Neural cell (in vitro differentiated cells): ENCODE data around the gene SBNO2. TPM values are rescaled to one million over a fixed set of nuclear protein-coding genes. Genes with fewer than 3 reads are reported as not detected.

ENCODE experiments used
- H2AFZ ChIP-seq: fragments of 200-600, 300-800 bp; sonication (generic), shearing (Covaris generic); 2 replicates; pipeline ENCODE4 v1.6.0; 2014; ENCODE audit warnings: low read depth, mild to moderate bottlenecking, antibody characterized with exemption, low read length, moderate library complexity
- H3F3A ChIP-seq: fragments of 200-600 bp; shearing (Covaris generic); 2 replicates; pipeline ENCODE4 v1.6.1; 2016; ENCODE audit warnings: mild to moderate bottlenecking, moderate library complexity, mixed read lengths, antibody characterized with exemption, low read length; ENCODE audit not compliant: insufficient read depth, poor library complexity, severe bottlenecking
- H3K27ac ChIP-seq: fragments of 200-600, 300-800 bp; sonication (generic), shearing (Covaris generic); 2 replicates; pipeline ENCODE4 v1.5.1; 2014; ENCODE audit warnings: mild to moderate bottlenecking, low read length, moderate library complexity
- H3K27me3 ChIP-seq: fragments of 300-800, 200-600 bp; sonication (generic), shearing (Covaris generic); 2 replicates; pipeline ENCODE4 v1.6.0; 2014; ENCODE audit warnings: mild to moderate bottlenecking, low read depth, low read length, moderate library complexity; ENCODE audit not compliant: insufficient read depth
- H3K36me3 ChIP-seq: fragments of 300-800, 200-600 bp; sonication (generic), shearing (Covaris generic); 2 replicates; pipeline ENCODE4 v1.5.1; 2014; ENCODE audit warnings: mild to moderate bottlenecking, antibody characterized with exemption, low read length, moderate library complexity; ENCODE audit not compliant: insufficient read depth
- H3K4me2 ChIP-seq: fragments of 300-800, 200-600 bp; sonication (generic), shearing (Covaris generic); 2 replicates; pipeline ENCODE4 v1.6.0; 2014; ENCODE audit warnings: mild to moderate bottlenecking, low read length
- H3K4me3 ChIP-seq: fragments of 300-800, 200-600 bp; sonication (generic), shearing (Covaris generic); 2 replicates; pipeline ENCODE4 v1.5.1; 2014; ENCODE audit warnings: mild to moderate bottlenecking, low read length, moderate library complexity
- H3K79me2 ChIP-seq: fragments of 200-600 bp; shearing (Covaris generic); replicated peaks from 2 replicates; pipeline ENCODE4 v1.6.0; 2014; ENCODE audit warnings: mild to moderate bottlenecking, low read length, moderate library complexity; ENCODE audit not compliant: insufficient read depth
- H3K9ac ChIP-seq: fragments of 300-800, 200-600 bp; sonication (generic), shearing (Covaris generic); 2 replicates; pipeline ENCODE4 v1.6.1; 2016; ENCODE audit warnings: mild to moderate bottlenecking, low read length, mixed read lengths
- H3K9me2 ChIP-seq: fragments of 200-600 bp; shearing (Covaris generic); 2 replicates; pipeline ENCODE4 v1.6.1; 2016; ENCODE audit warnings: mild to moderate bottlenecking, low read length, mixed read lengths; ENCODE audit not compliant: insufficient read depth
- H3K9me3 ChIP-seq: fragments of 200-600, 300-800 bp; sonication (generic), shearing (Covaris generic); 2 replicates; pipeline ENCODE4 v1.6.1; 2016; ENCODE audit warnings: mild to moderate bottlenecking, mixed run types, low read length, moderate library complexity, mixed read lengths
- H4K20me1 ChIP-seq: fragments of 200-600 bp; shearing (Covaris generic); 2 replicates; pipeline ENCODE4 v1.6.1; 2016; ENCODE audit warnings: mild to moderate bottlenecking, mixed run types; ENCODE audit not compliant: insufficient read depth
- EP300 ChIP-seq: fragments of 450-650 bp; conservative IDR thresholded peaks from 2 replicates; pipeline ENCODE4 v1.6.1; 2014; ENCODE audit warnings: antibody characterized with exemption, mild to moderate bottlenecking, moderate library complexity; ENCODE audit not compliant: poor library complexity, severe bottlenecking
- EZH2 ChIP-seq: fragments of 200-600, 300-800 bp; shearing (Covaris generic), sonication (generic); IDR thresholded peaks from 2 replicates; pipeline ENCODE4 v1.6.1; 2014; ENCODE audit warnings: antibody characterized with exemption, low read length, borderline replicate concordance, mild to moderate bottlenecking; ENCODE audit not compliant: insufficient read depth, poor library complexity, severe bottlenecking
- MXI1 ChIP-seq: fragments of 450-650 bp; conservative IDR thresholded peaks from 2 replicates; pipeline ENCODE4 v1.6.1; 2014; ENCODE audit warnings: antibody characterized with exemption, mild to moderate bottlenecking; ENCODE audit not compliant: poor library complexity, severe bottlenecking
- RAD21 ChIP-seq: fragments of 450-650 bp; conservative IDR thresholded peaks from 2 replicates; pipeline ENCODE4 v1.6.1; 2014; ENCODE audit warnings: antibody characterized with exemption, mild to moderate bottlenecking, moderate library complexity
- SMC3 ChIP-seq: fragments of 450-650 bp; conservative IDR thresholded peaks from 2 replicates; pipeline ENCODE4 v1.6.1; 2014; ENCODE audit warnings: antibody characterized with exemption, mild to moderate bottlenecking, moderate library complexity; ENCODE audit not compliant: poor library complexity
- TAF1 ChIP-seq: IDR thresholded peaks from 2 replicates; pipeline ENCODE4 v1.6.1; 2012; ENCODE audit warnings: low read depth
- polyA plus RNA-seq: library from polyadenylated mRNA; depleted of rRNA; stranded (reverse); fragments of >200 nt; gene quantifications from 2 replicates; pipeline ENCODE4 v1.2.3, GENCODE V29; 2014
- TF ChIP-seq, protein P1 (sequence below): IDR thresholded peaks from 2 replicates; pipeline ENCODE4 v1.6.1; 2012; ENCODE audit warnings: borderline replicate concordance

Gene SBNO2
- polyA plus RNA-seq, 1 donor from 2014 or later: 4.8 TPM

DNA sequence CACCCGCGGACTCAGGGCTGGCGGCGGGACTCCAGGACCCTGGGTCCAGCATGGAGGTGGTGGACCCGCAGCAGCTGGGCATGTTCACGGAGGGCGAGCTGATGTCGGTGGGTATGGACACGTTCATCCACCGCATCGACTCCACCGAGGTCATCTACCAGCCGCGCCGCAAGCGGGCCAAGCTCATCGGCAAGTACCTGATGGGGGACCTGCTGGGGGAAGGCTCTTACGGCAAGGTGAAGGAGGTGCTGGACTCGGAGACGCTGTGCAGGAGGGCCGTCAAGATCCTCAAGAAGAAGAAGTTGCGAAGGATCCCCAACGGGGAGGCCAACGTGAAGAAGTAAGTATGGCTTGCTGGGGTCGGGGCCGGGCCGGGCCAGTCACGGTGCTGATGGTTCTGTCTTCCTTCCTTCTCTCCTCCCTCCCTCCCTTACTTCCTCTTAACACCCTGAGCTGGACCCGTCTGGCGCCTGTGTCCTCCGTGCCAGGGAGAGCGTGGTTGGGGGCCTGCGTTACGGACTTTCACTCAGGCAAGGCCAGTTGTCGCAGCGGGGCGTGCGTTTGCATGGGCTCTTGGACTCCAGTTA lies 32.9 kb upstream of the SBNO2 start:
- H2AFZ ChIP-seq: no peak overlapping the region
- TF ChIP-seq TAF1 (no peak), RAD21 (no peak)
- H3K9me2 ChIP-seq: no peaks in the 10 kb centered on the region
- no peaks in the 10 kb centered on the region for H3K9me3 ChIP-seq
- peaks cover 44% of the 10 kb centered on the region for H3K79me2 ChIP-seq
- peak overlapping the region; percentile 68 for H3K4me2 ChIP-seq
- peak overlapping the region; percentile 74 for H3K9ac ChIP-seq
- H3K4me3 ChIP-seq: peak overlapping the region; percentile 94
- H3K27me3 ChIP-seq: no peaks in the 10 kb centered on the region
- peaks cover 11% of the 10 kb centered on the region for H4K20me1 ChIP-seq
- H3K27ac ChIP-seq: no peak overlapping the region
- no peaks in the 10 kb centered on the region for H3K36me3 ChIP-seq
- no peaks in the 10 kb centered on the region for H3F3A ChIP-seq

DNA sequence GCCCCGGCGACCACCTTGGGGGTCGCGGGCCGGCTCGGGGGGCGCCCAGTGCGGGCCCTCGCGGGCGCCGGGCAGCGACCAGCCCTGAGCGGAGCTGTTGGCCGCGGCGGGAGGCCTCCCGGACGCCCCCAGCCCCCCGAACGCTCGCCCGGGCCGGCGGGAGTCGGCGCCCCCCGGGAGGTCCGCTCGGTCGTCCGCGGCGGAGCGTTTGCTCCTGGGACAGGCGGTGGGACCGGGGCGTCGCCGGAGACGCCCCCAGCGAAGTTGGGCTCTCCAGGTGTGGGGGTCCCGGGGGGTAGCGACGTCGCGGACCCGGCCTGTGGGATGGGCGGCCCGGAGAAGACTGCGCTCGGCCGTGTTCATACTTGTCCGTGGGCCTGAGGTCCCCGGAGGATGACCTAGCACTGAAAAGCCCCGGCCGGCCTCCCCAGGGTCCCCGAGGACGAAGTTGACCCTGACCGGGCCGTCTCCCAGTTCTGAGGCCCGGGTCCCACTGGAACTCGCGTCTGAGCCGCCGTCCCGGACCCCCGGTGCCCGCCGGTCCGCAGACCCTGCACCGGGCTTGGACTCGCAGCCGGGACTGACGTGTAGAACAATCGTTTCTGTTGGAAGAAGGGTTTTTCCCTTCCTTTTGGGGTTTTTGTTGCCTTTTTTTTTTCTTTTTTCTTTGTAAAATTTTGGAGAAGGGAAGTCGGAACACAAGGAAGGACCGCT lies 32.2 kb upstream of the SBNO2 start:
- Histone ChIP-seq H3F3A (no peaks in the 10 kb centered on the region), H3K9ac (peak overlapping the region; percentile 74), H4K20me1 (peaks cover 11% of the 10 kb centered on the region), H3K4me2 (peak overlapping the region; percentile 68), H3K9me2 (no peaks in the 10 kb centered on the region), H3K27ac (no peak overlapping the region), H3K79me2 (peaks cover 40% of the 10 kb centered on the region), H3K36me3 (no peaks in the 10 kb centered on the region), H2AFZ (no peak overlapping the region), H3K4me3 (peak overlapping the region; percentile 94), H3K27me3 (no peaks in the 10 kb centered on the region), H3K9me3 (no peaks in the 10 kb centered on the region)
- TF ChIP-seq MXI1: no peak
- TF ChIP-seq EP300: no peak
- TF ChIP-seq, protein P1, sequence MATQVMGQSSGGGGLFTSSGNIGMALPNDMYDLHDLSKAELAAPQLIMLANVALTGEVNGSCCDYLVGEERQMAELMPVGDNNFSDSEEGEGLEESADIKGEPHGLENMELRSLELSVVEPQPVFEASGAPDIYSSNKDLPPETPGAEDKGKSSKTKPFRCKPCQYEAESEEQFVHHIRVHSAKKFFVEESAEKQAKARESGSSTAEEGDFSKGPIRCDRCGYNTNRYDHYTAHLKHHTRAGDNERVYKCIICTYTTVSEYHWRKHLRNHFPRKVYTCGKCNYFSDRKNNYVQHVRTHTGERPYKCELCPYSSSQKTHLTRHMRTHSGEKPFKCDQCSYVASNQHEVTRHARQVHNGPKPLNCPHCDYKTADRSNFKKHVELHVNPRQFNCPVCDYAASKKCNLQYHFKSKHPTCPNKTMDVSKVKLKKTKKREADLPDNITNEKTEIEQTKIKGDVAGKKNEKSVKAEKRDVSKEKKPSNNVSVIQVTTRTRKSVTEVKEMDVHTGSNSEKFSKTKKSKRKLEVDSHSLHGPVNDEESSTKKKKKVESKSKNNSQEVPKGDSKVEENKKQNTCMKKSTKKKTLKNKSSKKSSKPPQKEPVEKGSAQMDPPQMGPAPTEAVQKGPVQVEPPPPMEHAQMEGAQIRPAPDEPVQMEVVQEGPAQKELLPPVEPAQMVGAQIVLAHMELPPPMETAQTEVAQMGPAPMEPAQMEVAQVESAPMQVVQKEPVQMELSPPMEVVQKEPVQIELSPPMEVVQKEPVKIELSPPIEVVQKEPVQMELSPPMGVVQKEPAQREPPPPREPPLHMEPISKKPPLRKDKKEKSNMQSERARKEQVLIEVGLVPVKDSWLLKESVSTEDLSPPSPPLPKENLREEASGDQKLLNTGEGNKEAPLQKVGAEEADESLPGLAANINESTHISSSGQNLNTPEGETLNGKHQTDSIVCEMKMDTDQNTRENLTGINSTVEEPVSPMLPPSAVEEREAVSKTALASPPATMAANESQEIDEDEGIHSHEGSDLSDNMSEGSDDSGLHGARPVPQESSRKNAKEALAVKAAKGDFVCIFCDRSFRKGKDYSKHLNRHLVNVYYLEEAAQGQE: no peak
- no peak for TF ChIP-seq TAF1
- TF ChIP-seq EZH2: no peak
- TF ChIP-seq SMC3: no peak
